Panc1 (cell line): Measurements from ENCODE around the gene ROBO1. TPM values are rescaled to one million over a fixed set of nuclear protein-coding genes. Genes with fewer than 3 reads are reported as not detected.

Experiments
- ATAC-seq: fragments of 200-7000 bp; cut with Tn5 transposase; 2 replicates; pipeline ENCODE4 v1.9.1; 2020; ENCODE audit warnings: mild to moderate bottlenecking, moderate library complexity
- BruUV-seq: library from RNA; stranded (reverse); fragments of 400-500 nt; replicated peaks from 2 replicates; lab custom pipeline; 2021; lab: Mats Ljungman, UMichigan
- CTCF ChIA-PET: fragments of 300-600 bp; sonication (Branson Sonifier 250); formaldehyde crosslinking; loops from one replicate; lab custom pipeline; 2022; ENCODE audit warnings: antibody characterized with exemption; lab: Charles Lee
- POLR2A ChIA-PET: fragments of 300-600 bp; sonication (Branson Sonifier 250); formaldehyde crosslinking; loops from one replicate; lab custom pipeline; 2022; ENCODE audit warnings: antibody characterized with exemption; lab: Charles Lee
- DNase-seq: peaks from one replicate; pipeline ENCODE4 v3.0.0-alpha.2; 2010; ENCODE audit warnings: low read depth, low spot score
- H3K27ac ChIP-seq: 2 replicates; pipeline ENCODE4 v1.5.1; 2011; ENCODE audit warnings: mild to moderate bottlenecking, low read length, inconsistent platforms
- H3K27me3 ChIP-seq: fragments of 200-500 bp; sonication (Bioruptor generic); 2 replicates; pipeline ENCODE4 v1.6.0; 2014; ENCODE audit warnings: low read length, inconsistent platforms; ENCODE audit not compliant: control insufficient read depth, insufficient read depth
- H3K36me3 ChIP-seq: fragments of 200-500 bp; sonication (Bioruptor generic); 2 replicates; pipeline ENCODE4 v1.5.1; 2014; ENCODE audit warnings: inconsistent platforms, mild to moderate bottlenecking, low read length, moderate library complexity; ENCODE audit not compliant: control insufficient read depth, insufficient read depth
- H3K4me1 ChIP-seq: 2 replicates; pipeline ENCODE4 v1.5.1; 2011; ENCODE audit warnings: inconsistent platforms, mild to moderate bottlenecking, low read length, moderate library complexity; ENCODE audit not compliant: control insufficient read depth, insufficient read depth
- H3K4me3 ChIP-seq, 2 experiments: 2 replicates each; pipeline ENCODE4 v1.5.1; 2011 to 2012; ENCODE audit warnings: low read depth in 2 of 2, low read length in 2 of 2, mild to moderate bottlenecking in 2 of 2, inconsistent platforms in 1 of 2, moderate library complexity in 1 of 2
- H3K9me3 ChIP-seq: fragments of 200-500 bp; sonication (Bioruptor generic); 2 replicates; pipeline ENCODE4 v1.5.1; 2014; ENCODE audit warnings: low read depth, mild to moderate bottlenecking, inconsistent platforms, low read length, moderate library complexity; ENCODE audit not compliant: control insufficient read depth, insufficient read depth
- CTCF ChIP-seq: fragments of 450-650 bp; IDR thresholded peaks from 2 replicates; pipeline ENCODE4 v1.5.1; 2017; ENCODE audit warnings: mild to moderate bottlenecking
- POLR2AphosphoS5 ChIP-seq: IDR thresholded peaks from 2 replicates; pipeline ENCODE4 v1.6.1; 2012; ENCODE audit warnings: mild to moderate bottlenecking, low read depth, low read length, moderate library complexity
- REST ChIP-seq, 2 experiments: IDR thresholded peaks; 2 replicates each; pipeline ENCODE4 v1.6.1; 2011 to 2012; ENCODE audit warnings: low read depth in 2 of 2, control low read depth in 1 of 2, low read length in 1 of 2, mild to moderate bottlenecking in 1 of 2, moderate library complexity in 1 of 2; ENCODE audit not compliant: insufficient read depth in 1 of 2
- SIN3A ChIP-seq: IDR thresholded peaks from 2 replicates; pipeline ENCODE4 v1.6.1; 2012; ENCODE audit warnings: low read depth, mild to moderate bottlenecking, low read length, moderate library complexity, borderline replicate concordance; ENCODE audit not compliant: insufficient read depth
- TCF7L2 ChIP-seq: IDR thresholded peaks from 2 replicates; pipeline ENCODE4 v1.6.1; 2011; ENCODE audit warnings: mild to moderate bottlenecking, low read depth, low read length, inconsistent platforms
- in situ Hi-C: cut with HindIII; loops from 2 replicates; pipeline ENCODE4 v1.10.0; 2016; ENCODE audit warnings: low sequenced_read_pairs, low pct_unique_long_range_greater_than_20kb
- intact Hi-C: fragments of 100-400 bp; cut with micrococcal nuclease; formaldehyde crosslinking; loops from one replicate; pipeline ENCODE4 v1.10.0; 2022; ENCODE audit not compliant: unreplicated experiment
- total RNA-seq: library from RNA; stranded (reverse); gene quantifications from one replicate; pipeline ENCODE4 v1.2.1, GENCODE V29; 2021; ENCODE audit not compliant: unreplicated experiment

Gene ROBO1
- total RNA-seq, 1 experiment from 2014 or later: 61.6 TPM

- POLR2A ChIA-PET: no interaction called here
- in situ Hi-C loops (no loop called here), intact Hi-C loops (no loop called here)
- Histone ChIP-seq H3K36me3 (no peaks in the 10 kb centered on the region), H3K27me3 (no peaks in the 10 kb centered on the region), H3K27ac (no peak overlapping the region), H3K4me1 (no peaks in the 10 kb centered on the region; the same call in 1 of the 2 replicates), H3K9me3 (no peaks in the 10 kb centered on the region), H3K4me3 (no peak overlapping the region)
- TF ChIP-seq REST (IDR thresholded peaks at IDR 0.05; ENCODE audit: insufficient read depth in 1 of 2, low read depth in 2 of 2, low read length in 1 of 2) (no peak), SIN3A (no peak), TCF7L2 (no peak), CTCF (no peak), POLR2AphosphoS5 (no peak)
- CTCF ChIA-PET: no interaction called here
- ATAC-seq: no peak
- BruUV-seq: no TSS peak
- DNase-seq: no peak
Observed at GRCh38 chr3:78879295-78879860, 888.4 kb downstream of the ROBO1 start.

DNA sequence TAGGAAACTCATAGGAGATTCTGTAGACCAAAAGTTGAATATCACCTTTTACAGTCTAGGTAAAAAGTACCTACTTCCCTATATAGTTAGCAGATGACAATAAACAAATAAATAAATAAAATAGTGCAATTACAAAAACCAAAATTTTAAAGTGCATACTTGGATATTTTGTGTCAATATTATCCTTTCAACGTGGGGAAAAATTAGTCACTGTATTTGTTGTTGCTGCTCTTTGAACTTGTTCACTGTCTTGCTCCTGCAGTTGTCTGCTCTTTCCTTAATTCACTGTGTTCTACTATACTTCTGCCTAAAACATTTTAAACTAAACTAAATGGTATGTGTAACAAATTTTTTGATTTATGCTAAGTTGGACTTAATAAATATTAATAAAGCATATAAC lies 889.0 kb downstream of the ROBO1 start:
- DNase-seq: no peak
- Histone ChIP-seq H3K36me3 (no peaks in the 10 kb centered on the region), H3K4me1 (no peaks in the 10 kb centered on the region; the same call in 1 of the 2 replicates), H3K27ac (no peak overlapping the region), H3K9me3 (no peaks in the 10 kb centered on the region), H3K4me3 (no peak overlapping the region), H3K27me3 (no peaks in the 10 kb centered on the region)
- intact Hi-C loops: no loop called here
- in situ Hi-C loops: no loop called here
- POLR2A ChIA-PET: no interaction called here
- CTCF ChIA-PET: no interaction called here
- TF ChIP-seq REST (IDR thresholded peaks at IDR 0.05; ENCODE audit: insufficient read depth in 1 of 2, low read depth in 2 of 2, low read length in 1 of 2) (no peak), TCF7L2 (no peak), SIN3A (no peak), CTCF (no peak), POLR2AphosphoS5 (no peak)
- no TSS peak for BruUV-seq
- no peak for ATAC-seq
